K562 (cell line): ENCODE measurements around the gene RBM25. TPM values are rescaled to one million over a fixed set of nuclear protein-coding genes. Genes with fewer than 3 reads are reported as not detected.

Experiments
- ATAC-seq: fragments of 200-7000 bp; cut with Tn5 transposase; 3 replicates; pipeline ENCODE4 v1.9.1; 2020; ENCODE audit warnings: moderate library complexity
- BruUV-seq: library from RNA; stranded (reverse); fragments of 400-500 nt; replicated peaks from 2 replicates; lab custom pipeline; 2021; lab: Mats Ljungman, UMichigan
- CTCF ChIA-PET: fragments of 300-600 bp; formaldehyde crosslinking; extraction: SDS; loops from one replicate; lab custom pipeline; 2021; ENCODE audit warnings: low intra/inter-chr PET ratio; lab: Yijun Ruan, JAX
- POLR2A ChIA-PET: fragments of 300-600, 350-650 bp; sonication (Branson Sonifier 250); formaldehyde crosslinking; extraction: SDS; loops from one replicate; lab custom pipeline; 2021; ENCODE audit warnings: antibody characterized with exemption, inconsistent platforms; lab: Yijun Ruan, JAX
- DNase-seq, 4 experiments: peaks; one replicate each; pipeline versions ENCODE4 v3.0.0 to v3.0.0-alpha.2; 2011 to 2018; ENCODE audit warnings: low spot score in 3 of 4, mixed read lengths in 3 of 4; ENCODE audit errors: extremely low read depth in 1 of 4
- FAIRE-seq: peaks from 2 replicates; lab custom pipeline; 2011; peaks lifted over from hg19 to GRCh38; lab: Jason Lieb, UNC
- H2AFZ ChIP-seq: 2 replicates; pipeline ENCODE4 v1.6.0; 2011; ENCODE audit warnings: low read depth, low read length, control low read depth, inconsistent platforms
- H3K27ac ChIP-seq: fragments of 200-600 bp; 3 replicates; pipeline ENCODE4 v1.8.0; 2011; ENCODE audit warnings: low read depth, mild to moderate bottlenecking, control low read depth, inconsistent platforms, low read length, moderate library complexity, mixed read lengths; ENCODE audit errors: extremely low read depth
- H3K27me3 ChIP-seq, 2 experiments: fragments of 300-600 bp in 1 of 2; 2 replicates in 1 of 2; 3 replicates in 1 of 2; pipeline versions ENCODE4 v1.6.0 to v1.8.0; 2011; ENCODE audit warnings: inconsistent platforms in 2 of 2, low read length in 2 of 2, mild to moderate bottlenecking in 1 of 2, mixed read lengths in 1 of 2, moderate library complexity in 1 of 2; ENCODE audit not compliant: control insufficient read depth in 2 of 2, insufficient read depth in 2 of 2
- H3K36me3 ChIP-seq: fragments of 300-600 bp; 3 replicates; pipeline ENCODE4 v1.8.0; 2011; ENCODE audit warnings: mild to moderate bottlenecking, low read length, inconsistent platforms; ENCODE audit not compliant: control insufficient read depth, insufficient read depth
- H3K4me1 ChIP-seq, 2 experiments: fragments of 200-600 bp in 1 of 2; replicated peaks in 1 of 2; 2 replicates in 1 of 2; 3 replicates in 1 of 2; pipeline versions ENCODE4 v1.5.1 to v1.8.0; 2011; ENCODE audit warnings: inconsistent platforms in 2 of 2, low read length in 2 of 2, mild to moderate bottlenecking in 1 of 2, mixed read lengths in 1 of 2, moderate library complexity in 1 of 2; ENCODE audit not compliant: control insufficient read depth in 2 of 2, insufficient read depth in 2 of 2
- H3K4me2 ChIP-seq: 2 replicates; pipeline ENCODE4 v1.6.1; 2011; ENCODE audit warnings: low read length, control low read depth, inconsistent platforms, mixed read lengths; ENCODE audit not compliant: insufficient read depth
- H3K4me3 ChIP-seq: fragments of 200-600 bp; sonication (generic), shearing (Covaris generic); 2 replicates; pipeline ENCODE4 v1.5.1; 2016; ENCODE audit warnings: control low read depth, inconsistent platforms
- H3K79me2 ChIP-seq: fragments of 200-600 bp; 3 replicates; pipeline ENCODE4 v1.8.0; 2011; ENCODE audit warnings: low read length, inconsistent platforms; ENCODE audit not compliant: control insufficient read depth, insufficient read depth
- H3K9ac ChIP-seq, 2 experiments: 2 replicates each; pipeline versions ENCODE4 v1.6.0 to v1.6.1; 2011; ENCODE audit warnings: low read depth in 2 of 2, low read length in 2 of 2, control low read depth in 1 of 2, inconsistent platforms in 1 of 2, mild to moderate bottlenecking in 1 of 2, mixed read lengths in 1 of 2; ENCODE audit not compliant: insufficient read depth in 1 of 2
- H3K9me1 ChIP-seq: one replicate; pipeline ENCODE4 v1.6.0; 2011; ENCODE audit warnings: inconsistent platforms, mild to moderate bottlenecking, low read length, moderate library complexity; ENCODE audit not compliant: control insufficient read depth, insufficient read depth
- H3K9me3 ChIP-seq: replicated peaks from 2 replicates; pipeline ENCODE4 v1.5.1; 2011; ENCODE audit warnings: low read depth, low read length, inconsistent platforms; ENCODE audit not compliant: control insufficient read depth, insufficient read depth
- H4K20me1 ChIP-seq: replicated peaks from 2 replicates; pipeline ENCODE4 v1.6.1; 2011; ENCODE audit warnings: low read length, inconsistent platforms, mixed read lengths; ENCODE audit not compliant: control insufficient read depth, insufficient read depth
- FOXJ2 ChIP-seq: fragments of 200-800 bp; sonication (Bioruptor generic); IDR thresholded peaks from 2 replicates; pipeline ENCODE4 v1.6.1; 2016; ENCODE audit warnings: missing genetic modification characterization, missing compliant biosample characterization
- ILF3 ChIP-seq: fragments of 450-650 bp; IDR thresholded peaks from 2 replicates; pipeline ENCODE4 v1.6.1; 2018; ENCODE audit warnings: antibody characterized with exemption, mild to moderate bottlenecking, moderate library complexity, borderline replicate concordance
- KDM1A ChIP-seq, 2 experiments: fragments of 450-650 bp; IDR thresholded peaks; 2 replicates each; pipeline ENCODE4 v1.6.1; 2016; ENCODE audit warnings: mild to moderate bottlenecking in 2 of 2
- LEF1 ChIP-seq: fragments of 450-650 bp; IDR thresholded peaks from 2 replicates; pipeline ENCODE4 v1.6.1; 2016; ENCODE audit warnings: mild to moderate bottlenecking
- MAFK ChIP-seq: IDR thresholded peaks from 2 replicates; pipeline ENCODE4 v1.6.1; 2011; ENCODE audit warnings: low read length, improper control_type of control experiment
- RAD51 ChIP-seq: fragments of 450-650 bp; IDR thresholded peaks from 2 replicates; pipeline ENCODE4 v1.7.1; 2016; ENCODE audit warnings: low read depth, mild to moderate bottlenecking, borderline replicate concordance
- TRIM24 ChIP-seq, 2 experiments: fragments of 450-650 bp; IDR thresholded peaks; 2 replicates each; pipeline ENCODE4 v1.6.1; 2016
- WGBS: fragments of 100-300 bp; shearing (Covaris generic); methylation state at CpG from one replicate; pipeline ENCODE4 v1.1.6; 2016; ENCODE audit warnings: low coverage, mixed read lengths; ENCODE audit not compliant: insufficient coverage; ENCODE audit errors: missing lambda C conversion rate; 5-methylcytosine and 5-hydroxymethylcytosine counted together
- in situ Hi-C: fragments of 300-500 bp; cut with MboI; formaldehyde crosslinking; loops from 4 replicates; pipeline ENCODE4 v1.15.0; 2018; ENCODE audit warnings: inconsistent platforms, mixed read lengths
- intact Hi-C: fragments of 100-400 bp; cut with micrococcal nuclease; formaldehyde crosslinking; loops from 2 replicates; pipeline ENCODE4 v1.14.2; 2022
- polyA plus RNA-seq, 8 experiments: library from polyadenylated mRNA; depleted of rRNA in 4 of 8; stranded (reverse) in 5 of 8; unstranded in 3 of 8; fragments of >200 nt; fragmentation: Nextera tagmentation in 2 of 8; fragmentation: Illumina TruSeq in 1 of 8; extraction: Ambion mirVana in 2 of 8; extraction: Trizol in 1 of 8; gene quantifications; 2 replicates each; pipeline versions ENCODE4 v1.2.1 to v1.2.3, GENCODE V29; 2011 to 2014; ENCODE audit warnings: inconsistent platforms in 1 of 8, missing spikeins in 1 of 8
- total RNA-seq, 7 experiments: library from RNA; depleted of rRNA in 6 of 7; stranded (reverse); fragments of >200 nt in 6 of 7; fragmentation: Illumina TruSeq in 2 of 7; extraction: Trizol in 2 of 7; gene quantifications; 2 replicates each; pipeline versions ENCODE4 v1.2.1 to v1.2.3, GENCODE V29; 2011 to 2021; ENCODE audit warnings: low replicate concordance in 1 of 7

The RBM25 gene
- total and polyA plus RNA-seq, 9 of the 15 experiments (the other 6 are each of a cell fraction or from before 2014, with no cell fraction given), result 28.6 to 80.1 (median 48.1) TPM

DNA sequence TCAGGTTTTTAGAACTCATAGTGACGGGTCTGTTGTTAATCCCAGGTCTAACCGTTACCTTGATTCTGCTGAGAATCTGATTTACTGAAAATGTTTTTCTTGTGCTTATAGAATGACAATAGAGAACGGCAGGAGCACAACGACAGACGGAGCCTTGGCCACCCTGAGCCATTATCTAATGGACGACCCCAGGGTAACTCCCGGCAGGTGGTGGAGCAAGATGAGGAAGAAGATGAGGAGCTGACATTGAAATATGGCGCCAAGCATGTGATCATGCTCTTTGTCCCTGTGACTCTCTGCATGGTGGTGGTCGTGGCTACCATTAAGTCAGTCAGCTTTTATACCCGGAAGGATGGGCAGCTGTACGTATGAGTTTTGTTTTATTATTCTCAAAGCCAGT is 112.4 kb downstream of the RBM25 start:
- intact Hi-C loops (loop anchor here (5.0 kb wide), 1 partner anchor 302 kb away; no protein-coding TSS in a partner anchor), in situ Hi-C loops (no loop called here)
- no TSS peak for BruUV-seq
- Histone ChIP-seq H4K20me1 (no peaks in the 10 kb centered on the region), H3K4me2 (no peak overlapping the region), H3K9ac (no peak overlapping the region), H2AFZ (no peak overlapping the region), H3K4me1 (peaks cover 0 to 4% of the 10 kb centered on the region in 2 experiments; a peak in 2 of 5 replicates), H3K79me2 (no peaks in the 10 kb centered on the region), H3K27ac (no peak overlapping the region), H3K27me3 (no peaks in the 10 kb centered on the region), H3K9me3 (no peaks in the 10 kb centered on the region), H3K36me3 (peaks cover 36% of the 10 kb centered on the region; the same call in 2 of the 3 replicates), H3K4me3 (no peak overlapping the region), H3K9me1 (no peaks in the 10 kb centered on the region)
- 81% methylated on average over 11 of the region's 11 CpGs for WGBS
- ChIA-PET CTCF (no interaction called here), POLR2A (no interaction called here)
- ATAC-seq (no peak), DNase-seq (no peak), FAIRE-seq (no peak)
- no peak for TF ChIP-seq ILF3

DNA sequence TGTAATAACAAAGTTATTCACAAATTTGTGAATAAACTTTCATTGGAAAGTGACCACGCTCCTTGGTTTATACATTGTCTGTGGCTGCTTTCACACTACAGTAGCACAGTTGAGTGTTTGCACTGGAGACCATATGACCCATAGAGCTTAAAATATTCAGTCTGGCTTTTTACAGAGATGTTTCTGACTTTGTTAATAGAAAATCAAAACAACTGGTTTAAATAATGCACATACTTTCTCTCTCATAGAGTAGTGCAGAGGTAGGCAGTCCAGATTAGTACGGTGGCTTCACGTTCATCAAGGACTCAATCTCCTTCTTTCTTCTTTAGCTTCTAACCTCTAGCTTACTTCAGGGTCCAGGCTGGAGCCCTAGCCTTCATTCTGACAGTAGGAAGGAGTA is 114.2 kb downstream of the RBM25 start:
- no peak overlapping the region for H2AFZ ChIP-seq
- no peaks in the 10 kb centered on the region for H3K79me2 ChIP-seq
- 58% methylated on average over 3 of the region's 3 CpGs for WGBS
- H3K4me2 ChIP-seq, result no peak overlapping the region
- H3K27ac ChIP-seq, result no peak overlapping the region
- POLR2A ChIA-PET, result no interaction called here
- no peak for FAIRE-seq
- no peaks in the 10 kb centered on the region for H3K9me1 ChIP-seq
- intact Hi-C loops (loop anchor here (5.0 kb wide), 1 partner anchor 300 kb away; no protein-coding TSS in a partner anchor), in situ Hi-C loops (no loop called here)
- DNase-seq, result no peak
- CTCF ChIA-PET, result interaction anchor here (0.6 to 1.3 kb wide), 2 partner anchors 265 to 300 kb away, joined by 3 to 6 read pairs; no protein-coding TSS in a partner anchor
- TF ChIP-seq MAFK (no peak), FOXJ2 (tag) (no peak), LEF1 (no peak), RAD51 (no peak), KDM1A (IDR thresholded peaks at IDR 0.05) (no peak), TRIM24 (IDR thresholded peaks at IDR 0.05) (no peak)
- ATAC-seq, result no peak
- no peak overlapping the region for H3K9ac ChIP-seq
- H3K4me3 ChIP-seq, result no peak overlapping the region
- BruUV-seq, result no TSS peak
- peaks cover 0 to 4% of the 10 kb centered on the region in 2 experiments; a peak in 2 of 5 replicates for H3K4me1 ChIP-seq
- H3K27me3 ChIP-seq, result no peaks in the 10 kb centered on the region
- no peaks in the 10 kb centered on the region for H3K9me3 ChIP-seq
- no peaks in the 10 kb centered on the region for H4K20me1 ChIP-seq
- H3K36me3 ChIP-seq, result peaks cover 45% of the 10 kb centered on the region; the same call in 2 of the 3 replicates
